DMS53 treated with DMSO at 0.1 percent for 48 hours (cell line): ENCODE results near the gene EFEMP2.
A peak's percentile ranks its signal among the peaks of the same experiment; 100 is the strongest.
"Not testable (repeated sequence)": the region's sequence is repeated elsewhere in the genome, so short reads cannot be mapped to it uniquely, and the experiment has no call there.

Experiments used
- DNase-seq: peaks from one replicate; lab custom pipeline; 2025; ENCODE audit not compliant: unreplicated experiment; lab: John Stamatoyannopoulos, UW

The EFEMP2 gene

GRCh38 chr11:65900899-65901180, 28.2 kb upstream of the EFEMP2 start:
- DNase-seq, result no peak

DNA sequence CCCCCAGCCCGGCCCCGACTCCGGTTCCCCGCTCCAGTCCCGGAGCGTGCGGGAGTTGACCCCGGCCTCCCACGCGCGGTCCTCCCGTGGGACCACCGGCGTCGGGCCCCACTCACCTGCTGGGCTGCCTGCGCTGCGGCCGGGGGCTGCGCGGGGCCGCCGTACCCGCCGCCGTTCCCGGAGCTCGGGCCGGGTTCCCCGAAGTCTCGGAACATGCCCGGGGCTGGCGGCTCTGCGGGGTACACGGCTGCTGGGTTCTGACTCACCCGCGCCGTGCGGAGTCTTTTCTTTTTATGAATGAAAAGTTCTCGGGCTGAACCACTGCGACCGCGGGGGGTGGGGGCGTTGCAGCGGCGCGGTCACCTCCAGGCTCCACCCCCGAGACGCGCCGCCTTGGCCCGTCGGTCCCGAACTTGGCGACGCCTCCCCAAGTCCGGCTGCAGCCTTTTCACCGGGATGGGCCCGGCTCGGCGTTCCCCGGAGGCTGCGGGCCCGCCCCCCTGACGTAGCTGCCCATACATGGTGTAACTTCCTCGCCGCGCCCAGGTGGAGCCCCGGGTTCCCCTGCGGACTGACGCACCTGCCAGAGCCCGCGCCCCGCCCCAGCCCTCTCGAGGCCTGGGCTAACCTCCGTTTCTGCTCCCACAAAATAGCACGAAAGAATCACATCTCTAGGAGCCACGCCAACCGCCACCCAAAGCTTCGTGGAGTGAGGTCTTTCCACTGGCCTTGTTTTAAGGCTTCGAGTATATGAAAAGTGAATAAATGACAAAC, 27.7 kb upstream of the EFEMP2 start, which contains the start of gene FOSL1:
Gene FOSL1 (minus strand): TSS at position 264 of the 774 bp plus-strand sequence. CDS start 49 bp downstream, at position 215.
- peak; percentile 91 for DNase-seq

- peak; percentile 34 for DNase-seq
These were observed 26.9 kb upstream of the EFEMP2 start for GRCh38 chr11:65899356-65900124.

DNA sequence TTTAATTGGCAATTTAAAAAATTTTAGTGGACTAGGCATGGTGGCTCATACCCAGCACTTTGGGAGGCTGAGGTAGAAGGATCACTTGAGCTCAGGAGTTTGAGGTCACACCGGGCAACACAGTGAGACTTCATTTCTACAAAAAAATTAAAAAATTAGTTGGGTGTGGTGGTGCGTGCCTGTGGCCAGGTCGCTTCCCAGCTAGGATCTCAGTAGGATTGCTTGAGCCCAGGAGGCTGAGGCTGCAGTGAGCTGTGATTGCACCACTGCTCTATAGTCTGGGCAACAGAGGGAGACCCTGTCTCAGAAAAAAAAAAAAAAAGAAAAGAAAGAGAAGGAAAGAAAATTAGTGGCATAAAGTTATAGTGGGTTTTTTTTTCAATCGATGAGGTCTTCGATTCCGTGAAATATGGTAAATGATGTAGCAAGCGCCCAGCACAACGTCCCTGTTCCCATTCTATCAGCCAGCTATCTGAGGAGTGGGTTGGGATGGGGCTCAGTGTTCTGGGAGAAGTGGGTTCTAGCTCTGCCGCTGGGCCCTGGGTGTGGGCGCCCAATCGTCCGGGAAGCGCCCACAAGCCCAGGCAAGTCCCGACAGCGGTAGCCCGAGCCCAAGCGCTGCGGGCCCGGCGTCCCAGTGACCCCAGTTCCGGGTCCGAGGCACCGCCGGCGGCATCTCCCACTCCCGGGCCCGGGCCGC, 26.2 kb upstream of the EFEMP2 start:
- no peak for DNase-seq

DNA sequence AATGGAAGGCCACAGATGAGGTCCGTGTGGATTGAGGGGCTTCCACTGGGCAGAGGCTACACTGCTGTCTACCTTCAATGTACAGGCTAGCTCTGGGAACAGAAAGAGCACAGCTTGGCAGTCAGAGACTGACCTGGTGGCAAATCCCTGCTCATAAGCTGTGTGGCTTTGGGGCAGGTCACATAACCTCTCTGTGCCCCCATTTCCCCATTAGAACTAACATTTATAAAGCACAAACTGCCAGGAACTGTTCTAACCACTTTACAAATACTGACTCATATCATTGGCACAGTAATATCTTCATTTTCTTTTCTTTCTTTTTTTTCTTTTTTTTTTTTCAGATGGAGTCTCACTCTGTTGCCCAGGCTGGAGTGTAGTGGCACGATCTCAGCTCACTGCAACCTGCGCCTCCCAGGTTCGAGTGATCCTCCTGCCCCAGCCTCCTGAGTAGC, 24.4 kb upstream of the EFEMP2 start:
- DNase-seq, result no peak

DNA sequence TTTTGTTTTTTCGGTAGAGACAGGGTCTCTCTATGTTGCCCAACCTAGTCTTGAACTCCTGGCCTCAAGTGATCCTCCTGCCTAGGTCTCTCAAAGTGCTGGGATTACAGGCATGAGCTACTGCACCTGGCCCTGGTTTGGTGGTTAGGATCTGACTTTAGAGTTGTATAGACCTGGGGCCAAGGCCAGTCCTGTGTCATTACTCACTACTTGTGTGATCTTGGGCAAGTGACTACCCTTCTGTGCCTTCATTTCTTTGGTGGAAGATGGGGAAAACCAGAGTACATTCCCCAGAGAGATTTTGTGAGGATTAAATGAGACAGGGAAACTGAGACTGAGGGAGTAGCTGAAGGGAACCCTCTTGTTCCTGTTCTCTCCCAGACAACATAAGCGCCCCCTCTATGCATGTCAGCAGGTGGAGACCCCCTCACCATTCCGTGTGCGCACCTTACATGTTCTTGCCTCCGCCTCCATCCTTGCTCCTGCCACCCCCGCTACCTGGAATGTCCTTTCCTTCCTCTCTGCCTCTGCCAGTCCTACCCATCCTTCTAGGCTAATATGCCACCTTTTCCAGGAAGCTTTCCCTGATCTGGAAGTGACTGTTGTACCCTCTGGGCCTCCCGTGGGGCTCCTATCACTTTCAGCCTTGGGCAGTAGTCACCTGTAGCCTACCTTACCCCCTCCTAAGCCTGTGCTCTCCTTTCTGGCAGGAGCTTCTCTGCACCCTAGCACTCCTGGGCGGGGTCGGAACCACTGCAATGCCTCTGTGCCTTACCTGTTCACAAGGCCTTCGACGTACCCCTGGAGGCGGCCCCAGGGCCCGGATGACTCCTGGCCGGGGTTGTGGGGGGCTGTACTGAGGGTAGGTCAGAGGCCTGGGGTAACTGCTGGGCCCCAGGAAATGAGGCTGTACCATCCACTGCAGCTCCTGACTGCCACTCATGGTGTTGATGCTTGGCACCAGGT, 23.7 kb upstream of the EFEMP2 start:
- DNase-seq, result no peak

DNA sequence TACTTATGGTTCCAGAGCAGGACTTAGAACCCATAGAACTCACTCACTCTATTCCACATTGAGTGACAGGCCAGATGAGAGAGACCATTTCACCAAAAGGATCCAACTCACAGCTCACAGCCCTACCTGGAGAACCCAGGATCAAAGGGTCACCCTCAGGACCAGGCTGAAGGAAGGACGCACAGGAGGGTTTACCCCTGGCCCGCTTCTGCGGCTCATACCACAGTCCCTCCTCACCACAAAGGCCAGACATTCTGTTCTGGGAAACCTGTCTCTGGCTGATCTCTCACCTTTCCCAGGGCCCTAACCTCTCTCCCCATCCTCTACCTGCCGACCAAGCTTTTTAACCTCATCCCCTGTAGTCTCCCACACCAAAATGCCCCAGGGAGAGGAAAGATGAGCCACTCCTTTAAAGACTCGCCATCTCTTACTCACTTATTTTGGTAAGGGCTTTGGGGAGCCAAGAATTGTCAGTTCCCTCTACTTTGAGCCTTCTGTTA, 22.9 kb upstream of the EFEMP2 start:
- DNase-seq, result no peak

GRCh38 chr11:65894034-65894591, 21.5 kb upstream of the EFEMP2 start:
- no peak for DNase-seq

DNA sequence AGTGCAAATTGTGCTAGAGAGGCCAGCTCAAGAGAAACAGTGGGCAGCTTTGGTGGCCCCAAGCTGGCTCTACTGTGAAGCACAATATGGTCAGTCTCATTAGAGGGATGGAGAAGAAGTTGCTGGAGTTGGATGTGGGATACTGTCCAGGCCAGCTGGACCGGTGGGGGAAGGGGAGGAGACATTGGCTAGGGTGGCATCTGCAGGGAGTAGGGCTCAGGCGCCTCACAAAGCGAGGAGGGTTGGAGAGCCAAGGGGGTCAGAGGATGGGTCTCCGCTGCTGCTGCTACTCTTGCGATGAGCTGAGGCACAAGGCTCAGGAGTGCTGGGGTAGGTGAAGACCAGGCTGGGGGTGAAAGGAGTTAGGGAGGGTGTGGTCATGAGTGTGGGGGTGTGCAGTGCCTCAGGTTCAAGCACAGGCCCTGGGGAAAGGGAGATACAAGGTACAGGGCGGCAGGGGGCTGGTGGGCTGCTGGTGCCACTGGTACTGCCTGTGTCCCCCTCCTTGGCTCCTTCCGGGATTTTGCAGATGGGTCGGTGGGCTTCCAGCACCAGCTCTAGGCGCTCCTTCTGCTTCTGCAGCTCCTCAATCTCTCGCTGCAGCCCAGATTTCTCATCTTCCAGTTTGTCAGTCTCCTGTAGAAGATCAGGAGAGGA, 20.2 kb upstream of the EFEMP2 start:
- no peak for DNase-seq

DNA sequence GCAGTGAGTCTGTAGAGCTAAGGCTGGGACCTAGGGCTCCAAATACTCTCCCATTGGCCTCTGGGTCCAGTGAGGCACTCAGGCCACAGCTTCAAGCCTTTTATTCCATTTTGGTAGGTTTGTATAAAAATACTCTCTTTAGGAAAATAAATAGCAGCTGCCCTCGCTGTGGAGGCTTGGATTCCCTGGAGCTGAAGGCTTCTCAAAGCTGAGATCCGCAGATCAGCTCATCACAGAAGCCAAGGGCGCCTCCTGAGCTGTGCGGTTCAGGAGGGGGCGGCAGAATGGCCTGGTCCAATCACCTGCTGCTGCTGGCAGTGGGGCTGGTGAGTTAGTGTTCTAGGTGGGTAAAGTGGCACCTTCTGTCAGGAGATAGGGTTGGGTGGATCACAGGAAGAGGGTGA, 19.5 kb upstream of the EFEMP2 start:
- not testable (repeated sequence) for DNase-seq

DNA sequence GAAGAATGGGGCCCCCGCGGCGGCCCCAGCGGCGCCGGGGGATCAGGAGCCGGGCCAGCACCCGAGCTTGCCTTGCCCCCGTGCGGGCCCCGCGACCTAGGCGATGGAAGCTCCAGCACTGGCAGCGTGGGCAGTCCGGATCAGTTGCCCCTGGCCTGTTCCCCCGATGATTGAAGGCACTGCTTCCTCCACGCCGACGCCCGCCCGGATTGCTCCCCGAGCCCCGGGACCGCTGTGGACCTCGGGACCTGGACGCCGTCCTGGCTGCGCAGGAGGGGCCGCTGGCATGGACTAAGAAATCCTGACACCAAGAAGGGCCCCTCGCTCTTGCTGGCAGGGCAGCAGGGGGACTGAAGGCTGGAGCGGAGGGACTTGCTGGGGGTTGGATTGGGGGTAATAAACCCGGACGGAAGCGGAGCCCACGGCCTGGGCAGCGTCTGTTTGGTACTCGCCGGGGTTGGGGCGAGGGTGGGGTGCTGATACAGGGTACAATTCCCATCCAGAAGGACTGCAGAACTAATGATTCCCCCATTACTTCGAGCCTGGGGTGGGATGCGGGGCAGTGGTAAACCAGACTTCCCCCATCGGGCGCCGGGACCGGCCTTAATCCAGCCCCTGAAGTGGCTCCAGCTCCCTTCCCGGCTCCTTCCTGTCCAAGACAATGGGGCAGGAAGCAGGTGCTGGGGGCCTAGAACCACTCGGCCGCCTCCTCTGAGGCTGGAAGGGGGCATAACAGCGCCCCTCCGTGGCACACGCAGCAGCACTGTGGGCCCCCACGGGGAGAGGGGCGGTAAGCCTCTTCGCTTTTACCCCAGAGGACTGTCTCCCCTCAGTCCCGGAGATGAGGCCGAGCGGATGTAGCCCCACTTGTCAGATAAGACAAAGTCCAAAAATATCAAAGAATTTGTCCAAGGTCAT, 18.9 kb upstream of the EFEMP2 start:
- peak; percentile 45 for DNase-seq

GRCh38 chr11:65890324-65891218, 18.0 kb upstream of the EFEMP2 start, which contains the start of gene CCDC85B:
Gene CCDC85B, plus strand, starts transcription at chr11:65890673. Its CDS starts 111 bp downstream, at chr11:65890784.
- peak; percentile 87 for DNase-seq

GRCh38 chr11:65888163-65888814, 15.7 kb upstream of the EFEMP2 start, which contains the start of gene FIBP:
Gene FIBP, minus strand, starts transcription at chr11:65888471. Its CDS starts 53 bp downstream, at chr11:65888418.
- DNase-seq, result peak; percentile 91

DNA sequence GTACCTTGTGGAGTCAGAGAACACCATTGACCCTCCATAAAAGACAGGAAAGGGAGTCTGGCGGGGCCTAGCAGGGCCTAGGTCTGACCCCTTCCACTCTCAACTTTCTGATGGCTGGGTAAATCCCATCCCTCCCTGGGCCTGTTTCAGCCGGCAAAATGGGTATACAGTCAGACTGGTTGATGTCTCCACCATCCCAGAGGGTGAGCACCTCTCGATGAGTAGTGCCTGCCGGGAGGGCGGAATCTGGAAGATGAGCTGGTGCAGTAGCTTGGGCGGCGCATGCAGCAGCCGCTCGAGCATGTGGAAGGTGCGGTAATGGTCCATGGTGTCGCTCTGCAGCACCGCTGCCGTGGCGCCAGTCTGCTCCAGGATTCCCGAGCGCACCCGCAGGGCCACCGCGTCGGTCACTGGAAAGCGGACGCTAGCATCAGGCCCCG, 15.1 kb upstream of the EFEMP2 start:
- DNase-seq, result peak; percentile 58

GRCh38 chr11:65886826-65887722, 14.5 kb upstream of the EFEMP2 start:
- DNase-seq, result no peak
